ENCODE results near the gene ZKSCAN2.

The ZKSCAN2 gene

DNA sequence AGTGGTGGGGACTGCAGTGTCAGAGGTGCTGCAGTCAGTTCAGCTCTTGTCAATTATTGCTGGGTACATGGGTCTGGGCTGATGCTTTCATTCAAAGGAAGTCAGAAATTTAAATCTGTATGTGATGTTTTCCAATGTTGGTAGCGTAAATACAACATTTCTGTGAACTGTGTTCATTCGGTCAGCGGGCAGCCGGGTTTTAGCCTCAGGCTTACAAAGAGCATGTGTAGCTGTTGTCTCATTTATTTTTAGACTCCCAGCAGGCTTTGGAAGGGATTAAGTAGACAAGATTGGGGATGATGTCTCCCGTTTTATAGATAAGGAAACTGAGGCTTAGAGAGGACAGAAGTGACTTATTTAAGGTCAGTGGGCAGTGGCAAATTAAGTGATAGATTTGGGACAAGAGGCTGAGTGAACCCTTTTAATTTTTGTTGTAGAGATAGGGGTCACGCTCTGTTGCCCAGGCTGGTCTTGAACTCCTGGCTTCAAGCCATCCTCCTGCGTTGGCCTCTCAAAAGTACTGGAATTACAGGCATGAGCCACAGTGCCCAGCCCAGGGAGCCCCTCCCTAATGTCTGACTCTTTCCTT lies 32.8 kb downstream of the ZKSCAN2 start:
- no peak for DNase-seq (ENCODE audit: low read depth in 1 of 2, low spot score in 1 of 2)

GRCh38 chr16:25223964-25224363 lies 33.7 kb downstream of the ZKSCAN2 start:
- DNase-seq (ENCODE audit: low read depth in 1 of 2, low spot score in 1 of 2) = no peak

GRCh38 chr16:25222959-25223358 lies 34.7 kb downstream of the ZKSCAN2 start:
- no peak for DNase-seq (ENCODE audit: low read depth in 1 of 2, low spot score in 1 of 2)

- no peak for DNase-seq (ENCODE audit: low read depth in 1 of 2, low spot score in 1 of 2)
Observed at GRCh38 chr16:25219070-25219737, 38.4 kb downstream of the ZKSCAN2 start.

DNA sequence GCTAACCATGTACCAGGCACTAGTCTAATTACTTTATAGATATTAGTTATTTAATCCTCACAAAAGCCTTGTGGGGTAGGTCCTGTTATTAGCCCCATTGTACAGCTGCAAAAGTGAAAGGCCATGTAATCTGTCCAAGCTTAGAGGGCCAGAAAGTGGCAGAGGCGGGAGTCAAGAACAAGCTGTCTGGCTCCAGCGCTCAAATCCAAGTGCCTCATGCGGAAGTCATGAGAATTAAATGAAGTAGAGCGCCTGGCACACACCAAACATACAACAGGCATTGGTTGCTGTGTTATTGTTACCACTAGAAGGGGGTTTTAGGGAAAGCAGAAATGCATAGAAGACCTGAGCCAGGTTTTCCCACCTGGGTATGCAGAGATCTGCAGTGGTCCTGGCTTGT lies 39.7 kb downstream of the ZKSCAN2 start:
- DNase-seq (ENCODE audit: low read depth in 1 of 2, low spot score in 1 of 2) = no peak

- no peak for DNase-seq (ENCODE audit: low read depth in 1 of 2, low spot score in 1 of 2)
Observed at GRCh38 chr16:25217112-25217511, 40.5 kb downstream of the ZKSCAN2 start.

DNA sequence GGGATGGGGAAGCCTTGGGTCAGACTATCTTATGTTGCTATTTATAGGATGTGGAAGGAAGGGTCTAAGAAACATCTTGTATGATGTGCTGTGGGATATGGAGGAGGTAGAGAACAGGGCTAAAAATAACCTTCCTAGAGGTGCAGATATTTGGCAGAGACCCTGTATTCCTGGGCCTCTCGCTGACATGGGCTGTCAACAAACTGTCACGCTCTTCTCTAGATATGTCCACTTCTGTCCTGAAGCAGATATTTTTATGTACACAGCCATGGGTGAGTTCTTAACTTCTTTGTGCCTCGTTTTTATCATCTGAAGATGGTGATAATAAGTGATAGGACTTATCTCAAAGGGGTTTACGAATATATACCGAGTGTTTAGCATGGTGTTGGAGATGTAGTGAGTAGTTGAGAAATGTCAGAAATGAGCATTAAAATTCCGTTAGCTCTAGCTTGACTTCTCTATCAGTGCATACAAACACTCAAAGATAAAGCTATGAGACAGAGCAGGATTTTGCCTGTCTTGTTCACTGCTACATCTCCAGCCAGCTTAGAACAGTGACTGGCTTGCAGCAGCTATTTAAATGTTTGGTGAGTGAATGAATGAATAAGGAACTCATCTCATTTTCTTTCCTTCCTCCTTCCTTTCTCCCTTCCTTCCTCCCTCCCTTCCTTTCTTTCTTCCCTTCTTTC lies 43.8 kb downstream of the ZKSCAN2 start:
- no peak for DNase-seq (ENCODE audit: low read depth in 1 of 2, low spot score in 1 of 2)

GRCh38 chr16:25212636-25213035 lies 45.0 kb downstream of the ZKSCAN2 start:
- DNase-seq (ENCODE audit: low read depth in 1 of 2, low spot score in 1 of 2) = no peak

DNA sequence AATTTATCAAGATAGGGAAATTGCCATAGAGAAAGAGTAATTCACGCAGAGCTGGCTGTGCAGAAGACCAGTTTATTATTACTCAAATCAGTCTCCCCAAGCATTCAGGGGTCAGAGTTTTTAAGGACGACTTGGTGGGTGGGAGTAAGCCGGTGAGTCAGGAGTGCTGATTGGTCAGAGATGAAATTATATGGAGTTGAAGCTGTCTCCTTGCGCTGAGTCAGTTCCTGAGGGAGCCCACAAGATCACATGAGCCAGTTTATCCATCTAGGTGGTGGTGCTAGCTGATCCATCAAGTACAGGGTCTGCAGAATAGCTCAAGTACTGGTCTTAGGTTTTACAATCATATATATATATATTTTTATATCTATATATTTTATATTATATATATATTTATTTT lies 46.9 kb downstream of the ZKSCAN2 start:
- DNase-seq (ENCODE audit: low read depth in 1 of 2, low spot score in 1 of 2) = no peak

DNA sequence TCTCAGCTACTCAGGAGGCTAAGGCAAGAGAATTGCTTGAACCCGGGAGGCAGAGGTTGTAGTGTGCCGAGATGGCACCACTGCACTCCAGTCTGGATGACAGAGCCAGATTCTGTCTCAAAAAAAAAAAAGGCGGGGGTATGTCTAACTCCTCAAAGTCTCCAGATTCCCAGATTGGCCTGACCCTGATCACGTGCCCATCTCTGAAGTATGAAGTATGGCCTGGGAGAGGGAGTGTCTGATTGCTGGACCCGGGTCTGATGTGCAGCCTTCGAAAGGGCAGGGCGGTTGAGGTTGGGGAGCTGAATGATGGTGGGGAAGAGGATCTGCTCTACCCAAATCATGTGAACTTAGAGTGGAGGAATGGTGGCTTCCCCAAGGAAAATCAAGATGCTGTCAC lies 58.2 kb downstream of the ZKSCAN2 start:
- no peak for DNase-seq (ENCODE audit: low read depth in 1 of 2, low spot score in 1 of 2)

DNA sequence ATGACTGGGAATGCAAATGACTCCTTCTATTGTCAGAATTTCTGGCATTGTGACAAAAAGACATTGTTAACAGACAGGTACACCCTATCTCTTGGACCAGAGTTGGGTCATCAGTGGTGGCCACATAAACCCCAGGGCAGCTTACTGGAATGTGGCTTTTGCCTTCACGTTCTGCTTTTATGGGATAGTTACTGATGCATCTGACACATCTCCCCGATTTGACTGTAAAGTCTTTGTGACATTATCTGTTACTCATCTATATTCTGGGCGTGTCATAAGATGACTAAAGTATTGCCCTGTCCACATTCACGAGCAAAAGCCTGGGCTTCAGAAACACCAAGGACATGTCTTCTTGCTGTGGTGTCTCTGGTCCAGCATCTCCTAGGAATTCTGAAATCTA lies 59.6 kb downstream of the ZKSCAN2 start:
- DNase-seq (ENCODE audit: low read depth in 1 of 2, low spot score in 1 of 2) = no peak

GRCh38 chr16:25194273-25194878 lies 63.3 kb downstream of the ZKSCAN2 start:
- DNase-seq (ENCODE audit: low read depth in 1 of 2, low spot score in 1 of 2) = no peak

DNA sequence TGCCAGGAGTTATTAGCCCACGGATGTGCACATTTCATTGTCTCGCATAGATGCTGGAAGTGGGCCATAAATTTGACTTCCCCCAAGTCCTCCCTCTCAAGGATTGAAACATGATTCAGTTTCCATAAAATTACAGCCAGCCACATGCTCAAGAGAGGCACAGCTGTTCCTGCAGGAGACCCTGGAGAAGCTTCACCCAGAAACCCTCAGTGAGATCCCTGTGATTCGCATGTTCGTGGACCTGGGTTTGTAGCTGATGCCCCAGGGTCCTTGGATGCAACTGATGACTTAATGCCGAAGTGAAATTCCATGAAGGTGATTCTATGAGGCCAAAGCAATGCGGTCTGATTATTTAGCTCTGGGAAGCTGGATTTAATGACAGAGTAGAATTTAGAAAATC lies 65.5 kb downstream of the ZKSCAN2 start:
- no peak for DNase-seq (ENCODE audit: low read depth in 1 of 2, low spot score in 1 of 2)

- DNase-seq (ENCODE audit: low read depth in 1 of 2, low spot score in 1 of 2) = no peak
Observed at GRCh38 chr16:25189305-25189704, 68.3 kb downstream of the ZKSCAN2 start.

GRCh38 chr16:25187491-25187795 lies 70.2 kb downstream of the ZKSCAN2 start:
- no peak for DNase-seq (ENCODE audit: low read depth in 1 of 2, low spot score in 1 of 2)
